ENCODE results near the gene ENO3.

The ENO3 gene

DNA sequence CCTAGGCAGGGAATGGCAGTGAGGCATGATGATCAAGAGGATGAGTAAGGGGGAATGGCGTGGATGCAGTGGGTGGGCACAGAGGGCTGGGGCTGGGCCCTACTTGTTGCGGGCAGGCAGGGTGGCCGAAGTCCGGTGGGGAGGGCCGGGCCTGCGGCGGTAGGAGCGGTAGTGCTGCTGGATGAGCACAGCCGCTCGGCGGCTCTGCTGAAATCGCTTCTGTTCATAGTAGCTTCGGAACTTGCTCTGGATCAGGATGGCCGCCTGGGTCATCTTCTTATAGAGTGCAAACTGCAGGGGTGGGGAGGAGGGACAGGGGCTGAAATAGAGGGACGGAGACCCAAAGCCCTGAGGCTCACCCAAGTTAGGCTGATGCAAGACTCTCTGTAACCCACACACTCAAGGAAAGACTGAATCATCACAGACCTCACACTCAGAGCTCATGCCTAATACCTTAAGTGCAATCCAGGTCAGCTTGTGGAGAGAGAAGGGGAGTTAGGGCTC, 18.2 kb downstream of the ENO3 start:
- Mint-ChIP-seq H3K27me3 (no peaks in the 10 kb centered on the region), H3K4me1 (peaks cover 17% of the 10 kb centered on the region), H3K27ac (no peak overlapping the region), H3K4me3 (no peak overlapping the region), H3K36me3 (peaks cover 17% of the 10 kb centered on the region), H3K9me3 (no peaks in the 10 kb centered on the region)
- DNase-seq (ENCODE audit: low spot score in 2 of 2) (no peak), ATAC-seq (ENCODE audit: low read depth) (no peak)

DNA sequence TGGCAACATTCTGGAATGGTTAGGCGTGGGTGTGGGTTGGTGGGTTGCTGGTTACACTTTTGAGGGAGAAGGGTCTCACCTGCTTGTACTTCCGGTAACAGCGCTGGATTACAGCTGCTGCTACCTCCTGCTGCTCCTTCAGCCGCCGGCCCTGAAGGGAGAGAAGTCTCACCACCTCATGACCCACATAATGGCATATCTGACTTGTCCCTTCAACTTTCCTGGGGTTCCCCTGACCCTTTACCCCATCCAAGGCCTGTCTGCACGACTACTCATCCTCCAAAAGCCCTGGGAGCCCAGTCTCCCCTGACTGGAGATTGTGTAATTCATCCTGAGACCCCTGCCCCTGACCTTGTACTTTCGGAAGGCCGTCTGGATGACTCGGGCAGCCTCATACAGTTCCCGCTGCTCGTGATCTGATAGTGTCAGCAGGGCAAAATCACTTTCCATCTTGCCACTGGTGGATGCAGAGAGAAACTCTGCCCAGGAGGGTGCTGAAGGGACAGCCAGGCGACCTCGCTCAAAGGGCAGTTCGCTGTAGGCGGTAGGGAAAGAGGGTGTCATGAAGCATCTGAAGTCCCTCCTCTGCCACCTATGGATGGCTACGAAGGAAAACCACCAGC, 18.7 kb downstream of the ENO3 start:
- H3K9me3 Mint-ChIP-seq, result no peaks in the 10 kb centered on the region
- peak overlapping the region; percentile 35 for H3K4me3 Mint-ChIP-seq
- H3K27ac Mint-ChIP-seq, result no peak overlapping the region
- DNase-seq (ENCODE audit: low spot score in 2 of 2), result no peak
- H3K36me3 Mint-ChIP-seq, result peaks cover 21% of the 10 kb centered on the region
- ATAC-seq (ENCODE audit: low read depth), result no peak
- H3K27me3 Mint-ChIP-seq, result no peaks in the 10 kb centered on the region
- H3K4me1 Mint-ChIP-seq, result peaks cover 17% of the 10 kb centered on the region

DNA sequence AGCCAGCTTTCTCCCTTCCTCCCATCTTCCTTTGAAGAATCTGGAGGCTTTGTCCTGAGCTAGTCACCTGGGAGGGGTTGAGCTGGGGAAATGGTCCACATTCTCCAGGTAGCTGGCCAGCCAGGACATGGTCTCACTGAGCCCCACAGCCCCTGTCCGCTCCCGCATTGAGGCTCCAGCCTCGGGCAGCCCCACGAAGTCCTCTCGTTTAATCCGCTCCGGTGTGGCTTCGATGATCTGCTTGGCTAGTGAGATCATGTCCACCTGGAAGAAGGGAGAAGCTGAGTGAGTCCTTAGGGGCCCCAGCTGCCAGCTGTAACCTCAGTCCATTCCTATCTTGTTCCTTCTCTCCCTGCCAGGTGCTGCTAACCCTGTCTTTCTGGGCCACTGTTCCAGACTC, 19.4 kb downstream of the ENO3 start:
- no peak for ATAC-seq (ENCODE audit: low read depth)
- H3K4me3 Mint-ChIP-seq, result no peak overlapping the region
- DNase-seq (ENCODE audit: low spot score in 2 of 2), result no peak
- no peak overlapping the region for H3K27ac Mint-ChIP-seq
- peaks cover 25% of the 10 kb centered on the region for H3K36me3 Mint-ChIP-seq
- H3K27me3 Mint-ChIP-seq, result no peaks in the 10 kb centered on the region
- H3K4me1 Mint-ChIP-seq, result peaks cover 19% of the 10 kb centered on the region
- H3K9me3 Mint-ChIP-seq, result no peaks in the 10 kb centered on the region

DNA sequence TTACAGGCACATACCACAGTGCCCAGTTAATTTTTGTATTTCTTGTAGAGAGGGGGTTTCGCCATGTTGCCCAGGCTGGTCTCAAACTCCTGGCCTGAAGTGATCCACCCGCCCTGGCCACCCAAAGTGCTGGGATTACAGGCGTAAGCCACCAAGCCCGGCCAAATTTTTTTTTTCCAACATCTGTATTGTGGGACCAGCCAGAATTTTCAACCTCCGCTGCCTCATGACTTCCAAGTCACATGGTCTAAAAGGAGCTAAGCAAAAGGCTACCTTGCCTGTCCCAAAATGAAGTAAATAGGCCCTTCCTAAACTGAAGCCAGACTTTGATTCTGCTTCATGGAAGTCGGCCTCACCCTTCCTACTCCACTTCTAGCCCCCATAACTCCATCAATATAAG, 20.9 kb downstream of the ENO3 start:
- Mint-ChIP-seq H3K9me3 (no peaks in the 10 kb centered on the region), H3K27ac (no peak overlapping the region), H3K36me3 (peaks cover 31% of the 10 kb centered on the region), H3K4me3 (no peak overlapping the region), H3K4me1 (peaks cover 15% of the 10 kb centered on the region), H3K27me3 (no peaks in the 10 kb centered on the region)
- DNase-seq (ENCODE audit: low spot score in 2 of 2), result no peak
- no peak for ATAC-seq (ENCODE audit: low read depth)

DNA sequence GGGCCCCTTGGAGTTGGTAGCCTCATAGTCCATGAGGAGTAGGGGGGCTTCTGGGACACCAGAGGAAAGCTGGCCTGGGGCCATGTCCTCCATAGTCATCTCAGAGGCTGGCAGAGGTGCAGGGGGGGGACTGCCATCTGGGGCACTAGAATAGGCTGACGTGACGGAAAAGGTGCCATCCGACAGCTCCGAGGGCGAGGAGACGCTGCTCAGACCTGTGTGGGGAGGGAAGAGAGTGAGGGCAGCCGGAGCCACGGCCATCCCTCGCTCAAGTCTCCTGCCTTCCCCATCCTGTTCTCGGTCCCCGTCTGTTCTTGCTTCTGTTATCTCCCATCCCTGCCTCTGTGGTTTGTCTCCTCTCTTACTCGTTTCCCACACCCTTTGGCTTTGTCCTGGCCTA, 21.4 kb downstream of the ENO3 start:
- Mint-ChIP-seq H3K9me3 (no peaks in the 10 kb centered on the region), H3K36me3 (peaks cover 32% of the 10 kb centered on the region), H3K4me1 (peaks cover 15% of the 10 kb centered on the region), H3K4me3 (no peak overlapping the region), H3K27me3 (no peaks in the 10 kb centered on the region), H3K27ac (no peak overlapping the region)
- DNase-seq (ENCODE audit: low spot score in 2 of 2) (no peak), ATAC-seq (ENCODE audit: low read depth) (no peak)

DNA sequence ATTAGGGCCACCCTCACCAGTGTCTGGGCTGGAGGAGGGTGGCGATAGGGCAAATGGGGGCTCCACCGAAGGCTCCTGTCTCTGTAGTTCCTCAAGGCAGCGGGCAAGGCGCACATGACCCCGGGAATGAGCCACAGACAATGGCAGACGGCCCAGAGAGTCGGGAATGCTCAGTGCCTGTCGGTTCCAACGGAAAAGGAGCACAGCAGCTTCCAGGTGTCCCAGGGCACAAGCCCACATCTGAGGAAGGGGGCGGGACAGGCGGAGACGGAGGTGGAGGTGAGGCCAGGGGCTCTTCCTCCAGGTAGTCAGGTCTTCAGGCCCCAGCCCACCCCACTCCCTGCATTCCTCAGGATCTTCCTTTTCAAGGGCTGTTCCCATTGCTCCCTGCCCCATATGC, 21.8 kb downstream of the ENO3 start:
- ATAC-seq (ENCODE audit: low read depth) (no peak), DNase-seq (ENCODE audit: low spot score in 2 of 2) (no peak)
- Mint-ChIP-seq H3K36me3 (peaks cover 32% of the 10 kb centered on the region), H3K27ac (no peak overlapping the region), H3K4me1 (peaks cover 15% of the 10 kb centered on the region), H3K4me3 (no peak overlapping the region), H3K9me3 (no peaks in the 10 kb centered on the region), H3K27me3 (no peaks in the 10 kb centered on the region)

DNA sequence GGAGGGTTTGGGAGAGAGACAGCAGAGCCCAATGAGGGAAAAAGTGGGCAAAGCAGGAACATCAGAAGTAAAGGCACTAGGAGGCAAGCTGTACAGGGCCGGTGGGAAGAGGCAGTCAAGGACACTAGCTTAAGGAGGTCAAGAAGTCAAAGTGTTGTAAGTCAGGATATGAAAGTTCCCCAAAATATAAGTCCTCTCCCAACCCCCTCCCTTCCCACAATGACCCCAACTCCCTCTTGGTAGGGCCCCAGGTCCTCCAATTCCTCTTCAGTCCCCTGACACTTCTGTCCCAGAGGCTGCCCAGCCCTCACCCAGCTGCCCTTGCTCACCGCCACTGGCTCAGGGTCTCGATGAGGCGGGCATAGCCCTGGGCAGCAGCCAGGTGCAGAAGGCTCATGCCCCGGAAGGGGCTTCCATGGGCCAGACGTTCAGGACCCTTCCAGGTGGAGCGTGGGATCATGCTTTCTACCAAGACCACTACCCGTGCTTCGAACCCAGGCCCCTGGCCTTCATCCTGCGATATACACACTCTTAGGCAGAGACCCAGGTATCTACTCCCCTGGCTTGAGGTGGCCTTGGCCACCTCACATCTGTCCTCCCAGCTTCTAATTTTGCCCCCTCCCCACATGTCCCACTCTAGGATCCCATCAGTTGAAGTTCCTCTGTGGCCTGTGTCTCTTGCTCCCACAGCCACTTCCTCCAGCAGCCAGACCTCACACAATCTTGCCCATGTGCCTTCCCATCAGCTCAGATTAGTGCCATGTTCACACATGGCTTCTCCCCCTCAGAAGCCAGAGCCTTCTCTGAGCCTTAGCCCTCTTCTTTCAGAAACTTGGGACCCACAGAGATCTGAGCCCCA, 22.6 kb downstream of the ENO3 start:
- no peaks in the 10 kb centered on the region for H3K9me3 Mint-ChIP-seq
- H3K27ac Mint-ChIP-seq, result peak overlapping the region; percentile 45
- H3K4me3 Mint-ChIP-seq, result no peak overlapping the region
- H3K4me1 Mint-ChIP-seq, result peaks cover 17% of the 10 kb centered on the region
- H3K36me3 Mint-ChIP-seq, result peaks cover 32% of the 10 kb centered on the region
- no peak for DNase-seq (ENCODE audit: low spot score in 2 of 2)
- no peak for ATAC-seq (ENCODE audit: low read depth)
- H3K27me3 Mint-ChIP-seq, result no peaks in the 10 kb centered on the region

DNA sequence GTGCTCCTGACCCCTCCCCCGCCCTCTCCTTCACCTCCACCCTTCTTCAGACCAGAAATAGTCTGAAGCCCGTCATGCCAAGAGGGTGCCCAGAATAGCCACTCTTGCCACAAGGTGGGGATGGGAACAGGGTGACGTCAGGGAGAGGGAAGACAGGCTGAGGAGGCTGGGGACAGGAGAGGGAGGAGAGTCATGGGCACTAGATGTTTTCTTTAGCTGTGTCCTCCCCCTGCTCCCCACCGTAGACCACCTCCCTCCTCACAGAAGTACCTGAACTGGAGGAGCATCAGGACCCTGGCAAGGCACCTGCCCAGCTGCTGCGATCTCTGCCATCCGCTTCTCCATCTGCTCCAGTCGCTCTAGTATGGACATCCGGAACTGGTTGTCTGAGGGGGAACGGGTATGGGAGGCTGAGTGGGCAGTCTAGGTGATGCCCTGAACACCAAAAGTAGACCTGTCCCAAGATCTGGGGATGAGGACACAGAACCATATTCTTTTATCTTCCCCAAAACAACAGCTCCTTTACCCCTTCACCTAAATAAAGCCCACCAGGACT, 23.3 kb downstream of the ENO3 start:
- H3K36me3 Mint-ChIP-seq, result peaks cover 32% of the 10 kb centered on the region
- ATAC-seq (ENCODE audit: low read depth) (no peak), DNase-seq (ENCODE audit: low spot score in 2 of 2) (no peak)
- no peaks in the 10 kb centered on the region for H3K9me3 Mint-ChIP-seq
- peaks cover 21% of the 10 kb centered on the region for H3K4me1 Mint-ChIP-seq
- no peaks in the 10 kb centered on the region for H3K27me3 Mint-ChIP-seq
- no peak overlapping the region for H3K27ac Mint-ChIP-seq
- H3K4me3 Mint-ChIP-seq, result no peak overlapping the region

DNA sequence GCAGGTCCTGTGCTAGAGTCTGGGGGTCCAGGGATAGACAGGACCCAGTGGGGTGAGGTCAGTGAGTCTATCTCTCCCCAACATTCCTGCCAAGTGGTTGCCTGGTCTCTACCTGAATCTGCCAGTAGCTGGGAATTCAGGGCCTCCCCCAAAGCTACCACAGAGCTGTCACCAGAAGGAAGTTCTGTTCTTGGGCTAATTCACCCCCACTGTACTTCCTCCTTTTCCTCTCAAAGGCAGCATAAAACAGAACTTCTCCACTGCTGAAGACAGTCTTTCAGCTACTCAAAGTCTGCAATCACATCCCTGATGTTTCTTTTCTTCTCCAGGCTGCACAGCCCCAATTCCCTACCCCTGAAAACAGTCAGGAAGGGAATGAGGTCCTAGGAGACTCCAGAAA, 27.8 kb downstream of the ENO3 start:
- H3K4me1 Mint-ChIP-seq, result peaks cover 38% of the 10 kb centered on the region
- peaks cover 35% of the 10 kb centered on the region for H3K36me3 Mint-ChIP-seq
- H3K27ac Mint-ChIP-seq, result peak overlapping the region; percentile 52
- H3K27me3 Mint-ChIP-seq, result no peaks in the 10 kb centered on the region
- DNase-seq (ENCODE audit: low spot score in 2 of 2) (no peak), ATAC-seq (ENCODE audit: low read depth) (peak; percentile 80)
- no peaks in the 10 kb centered on the region for H3K9me3 Mint-ChIP-seq
- H3K4me3 Mint-ChIP-seq, result no peak overlapping the region

DNA sequence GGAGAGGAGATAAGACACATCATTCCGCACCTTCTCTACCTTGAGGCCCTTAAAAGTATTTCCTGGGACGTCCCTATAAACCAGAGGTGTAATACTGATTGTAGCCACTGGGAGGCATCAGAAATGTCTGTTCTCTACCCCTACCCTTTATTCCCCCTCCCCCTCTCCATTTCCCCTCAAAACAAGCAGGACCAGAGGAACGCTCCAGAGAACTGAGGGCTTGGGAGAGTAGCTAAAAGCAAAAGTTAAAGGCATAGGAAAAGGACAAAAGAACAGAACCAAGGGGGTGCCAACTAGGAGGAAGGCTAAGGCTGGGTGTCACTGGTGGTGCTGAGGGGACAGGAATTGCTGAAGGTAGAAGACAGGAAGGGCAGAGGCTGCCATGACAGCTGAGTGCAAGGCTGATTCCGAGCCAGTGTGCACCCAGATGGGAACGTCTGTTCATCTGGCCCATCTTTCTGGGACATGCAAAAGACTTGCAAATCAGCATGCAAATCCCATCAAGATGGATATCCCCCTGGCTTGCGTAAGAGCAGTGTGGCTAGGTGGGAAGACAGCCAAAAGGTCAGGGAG, 29.8 kb downstream of the ENO3 start:
- ATAC-seq (ENCODE audit: low read depth) (peak; percentile 73), DNase-seq (ENCODE audit: low spot score in 2 of 2) (peak; percentile 41 to 44)
- Mint-ChIP-seq H3K9me3 (no peaks in the 10 kb centered on the region), H3K36me3 (peaks cover 23% of the 10 kb centered on the region), H3K4me3 (peak overlapping the region; percentile 40), H3K27ac (peak overlapping the region; percentile 88), H3K27me3 (no peaks in the 10 kb centered on the region), H3K4me1 (peaks cover 36% of the 10 kb centered on the region)

DNA sequence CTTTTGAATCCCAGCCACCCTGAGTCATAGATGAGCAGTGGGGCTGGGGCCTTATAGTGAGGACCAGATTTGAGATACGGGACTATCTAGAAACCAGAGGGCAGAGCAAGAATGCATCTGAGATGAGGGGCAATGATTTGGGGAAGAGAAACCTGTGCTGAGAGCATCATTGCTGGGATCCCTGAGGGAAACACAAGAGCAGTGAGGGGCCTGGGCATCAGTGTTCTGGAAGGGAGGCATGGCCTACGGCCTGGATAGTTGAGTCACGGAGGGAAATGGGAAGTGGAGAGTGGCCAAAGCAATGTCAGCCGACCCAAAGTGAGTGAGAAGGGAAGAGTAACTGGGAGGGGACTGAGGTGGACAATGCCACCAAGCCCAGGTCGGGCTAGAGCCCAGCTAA, 31.4 kb downstream of the ENO3 start:
- no peak for DNase-seq (ENCODE audit: low spot score in 2 of 2)
- Mint-ChIP-seq H3K4me3 (no peak overlapping the region), H3K36me3 (peaks cover 19% of the 10 kb centered on the region), H3K27me3 (no peaks in the 10 kb centered on the region), H3K4me1 (peaks cover 46% of the 10 kb centered on the region), H3K27ac (peak overlapping the region; percentile 88), H3K9me3 (no peaks in the 10 kb centered on the region)
- ATAC-seq (ENCODE audit: low read depth), result no peak

DNA sequence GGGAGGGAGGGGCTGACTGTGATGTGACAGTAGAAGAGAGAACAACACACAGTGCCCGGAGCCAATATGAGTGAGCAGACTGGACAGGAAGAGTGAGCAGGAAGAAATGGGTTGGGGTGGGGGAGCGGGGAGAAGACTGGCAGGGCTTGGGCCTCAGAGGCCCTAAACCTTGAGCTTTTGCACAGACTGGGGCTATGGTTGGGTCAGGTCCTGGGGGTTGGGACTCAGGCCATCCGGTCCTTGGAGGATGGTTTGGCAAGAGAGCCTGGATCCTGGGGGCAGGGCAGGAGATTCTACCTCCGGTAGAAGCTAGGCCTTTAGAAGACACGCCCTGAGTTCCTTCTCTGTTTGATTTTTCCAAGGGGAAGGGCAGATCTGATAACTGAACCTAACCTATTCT, 35.5 kb downstream of the ENO3 start:
- Mint-ChIP-seq H3K9me3 (no peaks in the 10 kb centered on the region), H3K4me3 (peak overlapping the region; percentile 89), H3K4me1 (peaks cover 44% of the 10 kb centered on the region), H3K27me3 (no peaks in the 10 kb centered on the region), H3K27ac (peak overlapping the region; percentile 70), H3K36me3 (peaks cover 11% of the 10 kb centered on the region)
- no peak for ATAC-seq (ENCODE audit: low read depth)
- DNase-seq (ENCODE audit: low spot score in 2 of 2), result no peak

DNA sequence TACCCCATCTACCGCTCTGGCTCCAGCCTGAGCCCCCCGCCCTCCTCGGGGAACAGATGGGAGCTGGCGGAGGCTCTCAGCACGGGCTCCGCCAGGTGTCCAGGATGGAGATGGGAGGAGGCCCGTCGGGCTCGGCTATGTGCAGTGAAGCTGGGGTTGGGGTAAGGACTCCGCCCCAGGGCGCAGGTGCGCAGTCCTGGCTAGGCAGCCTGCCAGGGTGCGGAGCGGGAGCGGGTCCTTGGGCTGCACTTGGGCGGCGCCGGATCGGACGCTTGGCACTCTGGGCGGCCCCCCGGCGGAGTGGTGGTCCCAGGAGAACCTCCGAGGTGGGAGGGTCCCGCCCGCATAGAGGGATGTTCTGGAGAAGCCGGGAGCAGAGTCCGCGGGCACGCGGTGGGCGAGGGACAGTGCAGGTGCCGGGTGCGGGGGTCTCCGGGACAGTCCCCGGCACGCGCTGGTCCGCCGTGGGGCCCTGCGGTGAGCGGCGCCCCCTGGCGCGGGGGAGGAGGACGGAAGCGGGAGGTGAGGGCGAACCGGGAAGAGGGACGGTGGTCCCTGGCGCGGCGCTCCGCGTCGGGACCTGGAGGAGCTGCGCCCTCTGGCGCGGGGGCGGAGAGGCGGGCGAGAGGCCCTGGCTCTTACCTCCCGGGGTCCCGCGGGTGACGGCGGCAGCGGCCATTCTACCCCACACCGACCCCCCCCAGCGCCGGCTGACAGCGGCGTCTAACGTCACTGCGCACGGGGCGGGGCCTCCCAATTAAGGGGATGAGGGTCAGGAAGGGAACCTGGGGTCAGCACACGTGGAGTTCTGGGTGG, 36.2 kb downstream of the ENO3 start, which contains the start of gene CAMTA2:
Gene CAMTA2, minus strand, starts transcription at position 725 of the 816 bp plus-strand sequence. CDS start 1,453 bp downstream, outside the sequence.
- ATAC-seq (ENCODE audit: low read depth), result peak; percentile 81
- Mint-ChIP-seq H3K4me1 (peaks cover 38% of the 10 kb centered on the region), H3K9me3 (no peaks in the 10 kb centered on the region), H3K27me3 (no peaks in the 10 kb centered on the region), H3K36me3 (peaks cover 7% of the 10 kb centered on the region), H3K27ac (peak within 1 kb of the TSS; percentile 70), H3K4me3 (peak within 1 kb of the TSS; percentile 89)
- peak; percentile 70 to 79 for DNase-seq (ENCODE audit: low spot score in 2 of 2)
